Peyer's patch (tissue), 4 donors: ENCODE results near the gene ADK. TPM values are rescaled to one million over a fixed set of nuclear protein-coding genes. Genes with fewer than 3 reads are reported as not detected.

ENCODE experiments used
- DNase-seq, 3 donors: peaks; one replicate each; pipeline ENCODE4 v3.0.0-alpha.2; 2017 to 2019
- H3K27ac ChIP-seq, 4 donors: fragments of 200-600 bp; sonication (generic); one replicate each; pipeline ENCODE4 v1.5.1; 2016 to 2019
- H3K27me3 ChIP-seq, 2 donors: fragments of 200-600 bp; sonication (generic); one replicate each; pipeline ENCODE4 v1.5.1; 2019
- H3K36me3 ChIP-seq, 3 donors: fragments of 200-600 bp; sonication (generic); one replicate each; pipeline ENCODE4 v1.5.1; 2016 to 2019
- H3K4me1 ChIP-seq, 4 donors: fragments of 200-600 bp; sonication (generic); one replicate each; pipeline ENCODE4 v1.5.1; 2016 to 2019
- H3K4me3 ChIP-seq, 4 donors: fragments of 200-600 bp; sonication (generic); 1 replicate in 3 of 4; 2 replicates in 1 of 4; pipeline ENCODE4 v1.5.1; 2016 to 2019; ENCODE audit warnings: mild to moderate bottlenecking in 1 of 4
- H3K9me3 ChIP-seq, 4 donors: fragments of 200-600 bp; sonication (generic); one replicate each; pipeline ENCODE4 v1.5.1; 2016 to 2019; ENCODE audit warnings: mild to moderate bottlenecking in 1 of 4
- POLR2A ChIP-seq, 2 donors: fragments of 450-650 bp; IDR thresholded peaks; one replicate each; pipeline ENCODE4 v1.5.1; 2017; ENCODE audit warnings: antibody characterized with exemption in 2 of 2, mild to moderate bottlenecking in 2 of 2, moderate library complexity in 2 of 2
- total RNA-seq, 4 donors: library from RNA; depleted of rRNA; stranded (reverse); fragments of >200 nt; gene quantifications; one replicate each; pipeline ENCODE4 v1.1.0, GENCODE V29; 2016
- TF ChIP-seq, protein P1 (sequence below), 6 experiments: fragments of 450-650 bp in 4 of 6; fragments of 200-600 bp in 2 of 6; sonication (generic) in 1 of 6; IDR thresholded peaks; one replicate each; pipeline ENCODE4 v1.5.1; 2017 to 2019; ENCODE audit warnings: antibody characterized with exemption in 6 of 6, mild to moderate bottlenecking in 3 of 6, moderate library complexity in 1 of 6

ADK gene
- total RNA-seq, 4 donors from 2014 or later = 7.4 to 50.3 (median 14.3) TPM

DNA sequence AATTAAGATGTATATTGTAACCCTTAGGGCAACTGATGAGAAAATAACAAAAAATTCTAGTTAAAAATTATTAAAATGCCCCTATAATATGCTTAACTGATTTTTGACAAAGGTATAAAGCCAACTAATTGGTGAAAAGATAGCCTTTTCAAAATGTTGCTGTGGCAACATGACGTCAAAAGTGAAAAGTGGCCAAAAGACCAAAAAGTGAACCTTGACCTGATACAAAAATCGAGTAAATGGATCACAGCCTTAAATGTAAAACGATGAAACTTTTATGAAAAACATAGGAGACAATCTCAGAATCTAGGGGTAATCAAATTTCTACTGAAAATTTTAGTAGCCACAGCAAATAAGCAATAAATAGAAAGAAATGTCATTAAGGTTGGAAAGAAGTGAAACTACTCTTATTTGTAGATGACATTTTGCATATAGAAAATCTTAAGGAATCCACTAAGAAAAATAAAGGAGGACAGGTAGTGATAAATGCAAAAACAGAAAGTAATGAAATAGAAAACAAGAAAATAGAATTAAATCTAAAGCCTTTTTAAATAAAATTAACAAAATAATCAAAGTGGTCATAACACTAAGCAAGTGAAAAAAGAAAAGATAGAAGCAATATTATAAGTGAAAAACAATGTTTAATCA, 285.6 kb downstream of the ADK start:
- Histone ChIP-seq H3K9me3 (no peaks in the 10 kb centered on the region), H3K27ac (no peak overlapping the region), H3K36me3 (no peaks in the 10 kb centered on the region), H3K27me3 (no peaks in the 10 kb centered on the region), H3K4me1 (no peaks in the 10 kb centered on the region), H3K4me3 (no peak overlapping the region)
- DNase-seq = no peak
- TF ChIP-seq, protein P1, sequence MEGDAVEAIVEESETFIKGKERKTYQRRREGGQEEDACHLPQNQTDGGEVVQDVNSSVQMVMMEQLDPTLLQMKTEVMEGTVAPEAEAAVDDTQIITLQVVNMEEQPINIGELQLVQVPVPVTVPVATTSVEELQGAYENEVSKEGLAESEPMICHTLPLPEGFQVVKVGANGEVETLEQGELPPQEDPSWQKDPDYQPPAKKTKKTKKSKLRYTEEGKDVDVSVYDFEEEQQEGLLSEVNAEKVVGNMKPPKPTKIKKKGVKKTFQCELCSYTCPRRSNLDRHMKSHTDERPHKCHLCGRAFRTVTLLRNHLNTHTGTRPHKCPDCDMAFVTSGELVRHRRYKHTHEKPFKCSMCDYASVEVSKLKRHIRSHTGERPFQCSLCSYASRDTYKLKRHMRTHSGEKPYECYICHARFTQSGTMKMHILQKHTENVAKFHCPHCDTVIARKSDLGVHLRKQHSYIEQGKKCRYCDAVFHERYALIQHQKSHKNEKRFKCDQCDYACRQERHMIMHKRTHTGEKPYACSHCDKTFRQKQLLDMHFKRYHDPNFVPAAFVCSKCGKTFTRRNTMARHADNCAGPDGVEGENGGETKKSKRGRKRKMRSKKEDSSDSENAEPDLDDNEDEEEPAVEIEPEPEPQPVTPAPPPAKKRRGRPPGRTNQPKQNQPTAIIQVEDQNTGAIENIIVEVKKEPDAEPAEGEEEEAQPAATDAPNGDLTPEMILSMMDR (IDR thresholded peaks at IDR 0.05) = no peak
- no peak for TF ChIP-seq POLR2A (IDR thresholded peaks at IDR 0.05)

DNA sequence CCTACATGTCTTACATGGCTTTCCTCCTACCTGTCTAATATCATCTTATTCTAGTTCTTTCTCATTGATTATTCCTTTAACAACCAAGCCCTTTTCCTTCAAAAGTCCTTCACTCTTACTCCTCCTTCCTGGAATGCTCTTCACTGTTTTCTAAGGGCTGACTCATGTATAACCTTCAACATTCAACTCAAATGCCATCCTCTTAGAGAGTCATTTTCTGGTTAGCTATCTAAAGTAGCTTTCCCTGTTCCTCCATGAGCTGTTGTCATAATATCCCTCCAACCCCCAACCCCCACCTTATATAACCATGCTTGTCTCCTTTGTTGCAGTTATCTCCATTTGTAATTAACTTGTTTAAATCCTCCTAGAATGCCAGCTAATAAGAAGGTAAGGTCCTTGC, 286.8 kb downstream of the ADK start:
- no peak for DNase-seq
- TF ChIP-seq POLR2A (IDR thresholded peaks at IDR 0.05) = no peak
- TF ChIP-seq, protein P1 (IDR thresholded peaks at IDR 0.05) = no peak
- no peaks in the 10 kb centered on the region for H3K9me3 ChIP-seq

DNA sequence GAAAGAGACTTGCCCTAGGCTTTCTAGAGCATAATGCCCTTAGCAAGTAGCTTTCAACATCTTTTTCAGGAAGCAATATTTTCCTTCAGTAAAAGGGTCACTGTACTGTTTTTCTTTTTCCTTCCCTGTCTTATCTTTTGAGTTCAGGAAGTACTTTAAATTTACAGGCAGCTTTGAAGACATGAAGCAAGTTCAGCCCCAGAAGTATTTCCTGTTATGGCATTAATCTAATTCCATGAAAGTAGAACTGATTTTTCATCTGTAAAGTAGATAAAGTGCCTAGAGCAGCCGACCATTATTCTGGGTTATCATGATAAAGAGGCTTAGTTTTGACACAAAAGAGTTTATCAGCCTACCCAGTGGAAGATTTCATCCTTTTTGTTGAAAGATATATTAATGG, 288.2 kb downstream of the ADK start:
- Histone ChIP-seq H3K4me3 (no peak overlapping the region), H3K9me3 (no peaks in the 10 kb centered on the region), H3K27me3 (no peaks in the 10 kb centered on the region), H3K4me1 (no peaks in the 10 kb centered on the region), H3K27ac (no peak overlapping the region), H3K36me3 (no peaks in the 10 kb centered on the region)
- no peak for DNase-seq
- no peak for TF ChIP-seq POLR2A (IDR thresholded peaks at IDR 0.05)
- TF ChIP-seq, protein P1 (IDR thresholded peaks at IDR 0.05) = no peak

More for the DNA sequence above, 286.8 kb downstream of the ADK start:
- Histone ChIP-seq H3K27me3 (no peaks in the 10 kb centered on the region), H3K27ac (no peak overlapping the region), H3K4me1 (no peaks in the 10 kb centered on the region), H3K36me3 (no peaks in the 10 kb centered on the region), H3K4me3 (no peak overlapping the region)

DNA sequence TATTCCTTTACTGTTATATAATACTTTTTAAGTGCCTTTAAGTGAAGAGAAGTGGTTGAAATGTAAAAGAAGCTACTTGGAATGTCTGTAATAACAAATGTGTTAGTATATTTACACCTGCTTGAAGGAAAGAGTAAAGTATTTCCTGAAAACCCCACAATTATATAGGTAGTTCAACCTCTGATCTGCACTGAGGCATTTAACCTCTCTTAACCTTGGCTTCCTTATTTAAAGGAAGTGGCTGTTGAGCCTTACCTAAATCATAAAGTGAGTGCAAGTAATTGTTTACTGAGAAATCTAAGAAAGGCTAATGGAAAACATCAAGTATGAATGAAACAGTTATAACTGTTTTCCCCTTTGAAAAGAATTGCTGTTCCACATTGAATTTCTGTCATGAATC, 294.5 kb downstream of the ADK start:
- no peak for DNase-seq
- H3K4me1 ChIP-seq = no peaks in the 10 kb centered on the region
- H3K27me3 ChIP-seq = no peaks in the 10 kb centered on the region
- H3K9me3 ChIP-seq = no peaks in the 10 kb centered on the region
- H3K27ac ChIP-seq = no peak overlapping the region
- TF ChIP-seq, protein P1 (IDR thresholded peaks at IDR 0.05) = no peak
- TF ChIP-seq POLR2A (IDR thresholded peaks at IDR 0.05) = no peak
- H3K36me3 ChIP-seq = no peaks in the 10 kb centered on the region
- no peak overlapping the region for H3K4me3 ChIP-seq

DNA sequence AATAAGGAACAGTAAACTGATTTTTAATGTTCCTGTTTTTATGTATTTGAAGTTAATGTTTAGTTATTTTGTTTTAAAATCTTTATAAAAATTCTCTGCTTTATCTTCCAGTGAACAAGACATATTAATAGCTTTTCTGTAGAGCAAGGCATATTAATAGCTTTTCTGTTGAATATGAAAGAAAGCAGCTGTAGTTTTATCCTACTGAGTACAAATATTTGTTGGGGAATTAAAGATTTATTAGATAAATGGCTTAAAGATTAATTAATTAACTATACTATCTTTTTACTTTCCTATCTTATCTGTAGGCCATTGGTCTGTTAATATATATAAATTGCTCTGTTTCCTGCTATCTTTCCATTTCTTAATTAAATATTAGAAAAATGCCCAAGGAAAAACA, 299.6 kb downstream of the ADK start:
- no peak for TF ChIP-seq POLR2A (IDR thresholded peaks at IDR 0.05)
- TF ChIP-seq, protein P1 (IDR thresholded peaks at IDR 0.05) = no peak
- no peaks in the 10 kb centered on the region for H3K4me1 ChIP-seq
- DNase-seq = no peak

More for the DNA sequence above, 299.6 kb downstream of the ADK start:
- Histone ChIP-seq H3K27me3 (no peaks in the 10 kb centered on the region), H3K9me3 (no peaks in the 10 kb centered on the region), H3K4me3 (no peak overlapping the region), H3K27ac (no peak overlapping the region), H3K36me3 (no peaks in the 10 kb centered on the region)
